ENCODE measurements around the gene PIRT. TPM values are rescaled to one million over a fixed set of nuclear protein-coding genes. Genes with fewer than 3 reads are reported as not detected.

The PIRT gene
- total RNA-seq, 1 experiment from 2014 or later = not detected

GRCh38 chr17:10793256-10793655 is 44.6 kb downstream of the PIRT start:
- no peaks in the 10 kb centered on the region for H3K4me1 ChIP-seq (ENCODE audit: control insufficient read depth in 1 of 2, insufficient read depth in 2 of 2, low read length in 2 of 2)
- no peak overlapping the region for H3K9ac ChIP-seq (ENCODE audit: low read length)
- CTCF ChIA-PET = no interaction called here
- no peak overlapping the region for H3K4me3 ChIP-seq (replicated peaks in 1 of 2; ENCODE audit: low read depth in 1 of 2, low read length in 2 of 2)
- intact Hi-C loops (cut with micrococcal nuclease) = no loop called here
- POLR2A ChIA-PET = no interaction called here
- no peaks in the 10 kb centered on the region for H3K79me2 ChIP-seq (ENCODE audit: insufficient read depth, low read length)
- no TSS peak for BruUV-seq (replicated peaks)
- H3K27me3 ChIP-seq (ENCODE audit: insufficient read depth, low read length) = peaks cover 10% of the 10 kb centered on the region; the same call in 1 of the 2 replicates
- no peak for ATAC-seq
- H3K36me3 ChIP-seq (ENCODE audit: control insufficient read depth in 1 of 2, insufficient read depth in 2 of 2, low read length in 2 of 2) = no peaks in the 10 kb centered on the region
- TF ChIP-seq FOSL1 (IDR thresholded peaks at IDR 0.05; ENCODE audit: low read depth) (no peak), SP1 (IDR thresholded peaks at IDR 0.05; ENCODE audit: low read depth) (no peak), SRF (IDR thresholded peaks at IDR 0.05; ENCODE audit: low read depth) (no peak), REST (IDR thresholded peaks at IDR 0.05; ENCODE audit: low read depth) (no peak), POLR2AphosphoS5 (IDR thresholded peaks at IDR 0.05; ENCODE audit: low read depth, low read length) (no peak), EGR1 (IDR thresholded peaks at IDR 0.05; ENCODE audit: low read depth) (no peak), EZH2 (IDR thresholded peaks at IDR 0.05) (no peak), ZFX (IDR thresholded peaks at IDR 0.05) (no peak), CBX3 (IDR thresholded peaks at IDR 0.05; ENCODE audit: low read depth) (no peak), TCF7L2 (IDR thresholded peaks at IDR 0.05; ENCODE audit: borderline replicate concordance, extremely low read depth, insufficient read depth, insufficient read length) (no peak)
- no peaks in the 10 kb centered on the region for H3K9me3 ChIP-seq (ENCODE audit: control insufficient read depth in 1 of 2, insufficient read depth in 1 of 2, low read depth in 1 of 2, low read length in 2 of 2)
- no peak for DNase-seq (ENCODE audit: low read depth, low spot score)
- RAD21 ChIA-PET (ENCODE audit: low non-redundant PET in 1 of 2, low total read pairs in 2 of 2, uncharacterized antibody in 2 of 2, unreplicated experiment in 2 of 2) = no interaction called here
- H3K9me2 ChIP-seq (ENCODE audit: insufficient read depth) = no peaks in the 10 kb centered on the region
- H3K27ac ChIP-seq (ENCODE audit: low read depth, low read length) = no peak overlapping the region
- H3K4me2 ChIP-seq (ENCODE audit: low read length) = no peak overlapping the region
- no peaks in the 10 kb centered on the region for H4K20me1 ChIP-seq (ENCODE audit: insufficient read depth)
- H2AFZ ChIP-seq (ENCODE audit: low read depth, low read length, poor library complexity, severe bottlenecking) = no peak overlapping the region

Data from HCT116 (cell line).